AG08395 (cell line): Measurements from ENCODE around the gene SUV39H2.
"Not testable (repeated sequence)": the region's sequence is repeated elsewhere in the genome, so short reads cannot be mapped to it uniquely, and the experiment has no call there.

ENCODE experiments used
- DNase-seq: peaks from one replicate; pipeline ENCODE4 v3.0.0; 2012; ENCODE audit warnings: mixed read lengths, low spot score

The SUV39H2 gene

GRCh38 chr10:14878266-14879123 lies at the start of gene SUV39H2:
SUV39H2 (plus strand) TSS chr10:14878866; CDS start chr10:14878889, 23 bp downstream.
- peak; percentile 99 for DNase-seq

- no peak for DNase-seq
Observed at GRCh38 chr10:14833106-14833505, 45.6 kb upstream of the SUV39H2 start.

- no peak for DNase-seq
Observed at GRCh38 chr10:14836208-14836607, 42.5 kb upstream of the SUV39H2 start.

- DNase-seq: peak; percentile 5
Observed at GRCh38 chr10:14837003-14837756, 41.5 kb upstream of the SUV39H2 start.

- peak; percentile 100 for DNase-seq
Observed at GRCh38 chr10:14837757-14838581, 40.7 kb upstream of the SUV39H2 start, which contains the start of the genes CDNF, HSPA14 and MSANTD7. CDNF (minus strand) TSS chr10:14838037; CDS start chr10:14837946, 91 bp downstream. HSPA14 (plus strand) TSS chr10:14838306; CDS start chr10:14838403, 97 bp downstream. MSANTD7 (plus strand) TSS chr10:14838306; CDS start chr10:14842285, 3,979 bp downstream.

GRCh38 chr10:14838582-14839304 lies 39.9 kb upstream of the SUV39H2 start:
- DNase-seq: peak; percentile 19

DNA sequence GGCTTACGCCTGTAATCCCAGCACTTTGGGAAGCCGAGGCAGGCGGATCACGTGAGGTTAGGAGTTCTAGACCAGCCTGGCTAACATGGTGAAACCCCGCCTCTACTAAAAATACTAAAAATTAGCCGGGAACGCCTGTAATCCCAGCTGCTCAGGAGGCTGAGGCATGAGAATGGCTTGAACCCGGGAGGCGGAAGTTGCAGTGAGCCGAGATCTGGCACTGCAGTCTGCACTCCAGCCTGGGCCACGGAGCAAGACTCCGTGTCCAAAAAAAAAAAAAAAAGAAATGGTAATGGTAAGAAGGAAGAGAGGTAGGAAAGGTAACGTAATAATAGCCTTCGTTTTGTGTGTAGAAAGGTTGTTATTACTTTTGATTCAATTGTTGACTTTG lies 39.4 kb upstream of the SUV39H2 start:
- DNase-seq: no peak

GRCh38 chr10:14840178-14840577 lies 38.5 kb upstream of the SUV39H2 start:
- no peak for DNase-seq

DNA sequence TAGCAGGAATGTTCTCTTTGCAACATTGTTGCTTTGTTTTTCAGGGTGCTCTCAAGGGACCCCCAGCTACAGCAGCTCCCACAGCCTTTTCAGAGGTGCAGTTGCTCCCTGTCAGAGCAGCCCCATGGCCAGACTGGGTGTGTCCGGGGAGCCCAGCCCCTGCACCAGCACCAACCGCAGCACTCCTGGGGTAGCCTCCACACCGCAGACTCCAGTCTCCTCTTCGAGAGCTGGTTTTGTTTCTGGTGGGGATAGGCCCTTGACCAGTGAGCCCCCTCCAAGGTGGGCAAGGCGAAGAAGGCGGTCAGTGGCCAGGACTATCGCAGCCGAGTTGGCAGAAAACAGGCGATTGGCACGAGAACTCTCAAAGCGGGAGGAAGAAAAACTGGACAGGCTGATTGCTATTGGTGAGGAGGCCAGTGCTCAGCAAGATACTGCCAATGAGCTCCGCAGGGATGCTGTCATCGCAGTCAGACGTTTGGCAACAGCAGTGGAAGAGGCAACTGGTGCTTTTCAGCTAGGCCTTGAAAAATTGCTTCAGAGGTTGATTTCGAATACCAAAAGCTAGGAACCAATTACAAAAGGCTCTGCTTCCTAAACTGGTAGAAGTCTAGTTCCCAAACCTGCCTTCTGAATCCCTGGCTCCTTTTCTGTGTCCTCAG lies 35.2 kb upstream of the SUV39H2 start:
- DNase-seq: no peak

DNA sequence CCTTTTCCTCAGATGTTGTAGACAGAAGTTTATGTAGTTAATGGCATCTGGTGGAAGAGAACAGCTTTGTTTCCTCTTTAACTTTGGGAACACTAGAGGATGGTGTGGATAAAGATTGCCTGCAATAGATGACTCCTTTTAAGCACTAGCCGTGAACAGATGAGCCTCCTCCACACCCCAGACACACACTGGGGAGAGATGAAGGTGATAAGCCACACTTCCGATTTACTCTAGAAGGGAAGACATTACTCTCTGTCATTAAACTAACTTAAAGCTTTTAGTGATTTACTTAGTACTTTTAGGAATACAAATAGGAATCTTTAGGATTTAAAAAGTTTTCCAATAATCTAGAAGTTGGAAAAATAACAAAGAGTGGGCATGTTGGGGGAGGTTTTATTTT lies 33.7 kb upstream of the SUV39H2 start:
- DNase-seq: no peak

DNA sequence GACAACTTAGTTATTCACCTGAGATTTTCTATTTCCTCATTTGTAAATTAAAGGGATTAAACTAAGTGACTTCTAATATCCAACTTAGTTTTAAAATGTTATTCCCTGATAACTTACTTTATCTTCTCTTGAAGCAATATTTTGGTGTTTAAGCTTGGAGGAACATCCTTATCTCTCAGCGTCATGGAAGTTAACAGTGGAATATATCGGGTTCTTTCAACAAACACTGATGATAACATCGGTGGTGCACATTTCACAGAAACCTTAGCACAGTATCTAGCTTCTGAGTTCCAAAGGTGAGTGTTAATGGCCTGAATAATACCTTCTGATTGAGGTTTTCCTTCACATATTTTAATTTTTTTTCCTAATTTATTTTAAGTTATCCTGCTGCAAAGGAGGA lies 26.4 kb upstream of the SUV39H2 start:
- no peak for DNase-seq

DNA sequence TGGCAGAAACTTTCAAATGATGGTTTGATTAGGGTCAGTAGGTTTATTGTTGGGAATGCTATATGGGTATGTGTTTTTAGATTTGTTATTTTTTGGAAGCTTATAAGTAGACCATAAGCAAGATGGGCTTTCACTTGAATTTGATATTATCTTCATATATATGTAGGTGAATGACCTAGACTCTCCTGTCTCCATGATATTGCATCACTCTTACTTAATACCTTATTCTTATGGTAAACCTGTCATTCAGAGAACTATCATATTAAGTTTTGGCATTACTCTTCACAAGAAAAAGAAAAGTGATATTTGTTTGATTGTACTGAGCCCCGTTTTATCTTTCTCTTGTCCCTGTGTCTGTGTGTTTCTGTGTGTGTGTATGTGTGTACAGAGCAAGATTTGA lies 23.2 kb upstream of the SUV39H2 start:
- no peak for DNase-seq

GRCh38 chr10:14858338-14858960 lies 20.2 kb upstream of the SUV39H2 start:
- no peak for DNase-seq

- DNase-seq: no peak
Observed at GRCh38 chr10:14859043-14859442, 19.6 kb upstream of the SUV39H2 start.

DNA sequence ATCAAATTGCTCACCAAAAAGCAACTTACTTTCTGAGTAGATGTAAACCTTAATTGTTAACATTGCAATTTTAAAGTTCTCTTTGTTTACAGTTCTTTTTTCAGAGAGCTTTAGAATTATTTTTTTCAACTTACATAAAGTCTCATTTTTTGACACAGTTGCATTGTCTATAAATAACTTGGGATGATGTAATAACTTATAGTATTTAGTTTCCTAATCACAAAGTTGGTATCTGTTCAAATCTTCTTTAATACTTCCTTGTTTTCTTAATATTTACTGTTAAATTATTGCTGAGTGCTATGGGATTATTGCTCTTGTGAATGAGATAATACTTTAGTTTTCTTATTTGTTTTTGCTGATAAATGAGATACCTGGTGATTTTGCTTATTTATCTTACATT lies 18.9 kb upstream of the SUV39H2 start:
- DNase-seq: no peak

DNA sequence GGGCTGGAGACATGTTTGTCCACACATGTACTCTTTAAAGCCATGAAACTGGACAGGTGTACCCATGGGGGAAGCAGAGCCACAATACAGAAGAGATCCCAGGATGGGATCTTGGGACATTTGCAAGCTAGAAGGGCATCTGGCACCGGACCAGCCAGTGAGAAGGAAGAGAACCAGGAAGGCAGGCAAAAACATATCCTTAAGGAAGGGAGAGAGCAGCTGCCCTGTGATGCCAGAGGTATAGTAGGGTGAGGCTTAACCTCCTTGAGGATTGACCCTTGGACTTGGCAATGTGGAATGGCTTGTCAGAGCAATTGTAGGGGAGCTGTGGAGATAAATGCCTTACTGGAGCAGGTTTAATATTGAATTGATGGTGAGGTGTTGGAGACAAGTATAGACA lies 17.9 kb upstream of the SUV39H2 start:
- DNase-seq: no peak

GRCh38 chr10:14864466-14864865 lies 14.2 kb upstream of the SUV39H2 start:
- not testable (repeated sequence) for DNase-seq

DNA sequence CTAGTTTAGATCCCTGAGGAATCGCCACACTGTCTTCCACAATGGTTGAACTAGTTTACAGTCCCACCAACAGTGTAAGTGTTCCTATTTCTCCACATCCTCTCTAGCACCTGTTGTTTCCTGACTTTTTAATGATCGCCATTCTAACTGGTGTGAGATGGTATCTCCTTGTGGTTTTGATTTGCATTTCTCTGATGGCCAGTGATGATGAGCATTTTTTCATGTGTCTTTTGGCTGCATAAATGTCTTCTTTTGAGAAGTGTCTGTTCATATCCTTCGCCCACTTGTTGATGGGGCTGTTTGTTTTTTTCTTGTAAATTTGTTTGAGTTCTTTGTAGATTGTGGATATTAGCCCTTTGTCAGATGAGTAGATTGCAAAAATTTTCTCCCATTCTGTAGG lies 13.8 kb upstream of the SUV39H2 start:
- not testable (repeated sequence) for DNase-seq

DNA sequence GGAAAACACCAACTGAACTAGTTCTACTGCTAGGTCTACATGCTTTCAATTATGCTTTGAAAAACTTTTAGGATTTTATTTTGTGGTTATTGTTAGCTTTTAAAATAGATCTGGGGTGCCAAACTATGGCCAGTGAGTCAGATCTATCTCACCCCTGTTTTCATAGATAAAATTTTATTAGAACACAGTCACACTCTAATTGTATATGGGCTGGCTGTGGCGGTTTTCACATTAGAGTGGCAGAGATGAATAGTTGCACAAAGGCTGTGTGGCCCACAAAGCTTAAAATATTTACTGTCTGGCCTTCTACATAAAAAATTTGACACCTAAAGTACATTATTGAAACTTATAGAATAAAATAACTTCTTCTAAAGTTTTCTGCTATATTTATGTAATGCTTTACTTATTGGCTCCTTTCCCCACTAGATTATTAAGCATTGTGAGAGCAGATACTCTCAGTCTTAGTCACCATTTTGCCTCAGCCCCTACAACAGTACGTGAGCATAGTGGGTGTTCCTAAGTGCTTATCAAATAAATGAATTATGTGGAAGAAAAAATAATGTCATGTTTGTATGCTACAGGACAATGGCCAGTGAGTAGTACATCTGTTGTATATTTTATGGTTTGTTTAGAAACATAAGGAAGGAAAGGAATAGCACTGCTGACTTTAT lies 5.4 kb upstream of the SUV39H2 start:
- peak; percentile 10 for DNase-seq

GRCh38 chr10:14875941-14876340 lies 2.7 kb upstream of the SUV39H2 start:
- DNase-seq: no peak
